GM18520 (cell line): ENCODE measurements around the gene NUP42.
"Not testable (repeated sequence)": the region's sequence is repeated elsewhere in the genome, so short reads cannot be mapped to it uniquely, and the experiment has no call there.

Experiments
- ATAC-seq: cut with Tn5 transposase; IDR thresholded peaks from one replicate; pipeline ENCODE4 v1.9.1; 2021; ENCODE audit not compliant: unreplicated experiment

NUP42 gene

DNA sequence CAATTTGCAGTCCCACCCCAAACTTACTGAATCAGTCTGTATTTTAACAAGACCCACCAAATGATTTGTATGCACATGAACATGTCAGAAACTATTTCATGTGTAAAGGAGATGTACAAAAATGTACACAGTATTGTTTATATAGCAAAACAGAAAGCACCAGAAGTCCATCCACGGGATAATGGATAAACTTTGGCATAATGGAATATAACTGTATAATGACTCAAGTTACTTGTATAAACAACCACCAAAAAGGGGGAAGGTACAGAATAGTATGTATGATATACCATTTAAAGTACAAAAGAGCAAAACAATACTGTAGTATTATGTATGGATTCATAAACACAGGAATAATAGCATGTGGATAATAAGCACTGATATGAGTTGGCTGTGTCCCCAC, 22.4 kb downstream of the NUP42 start:
- ATAC-seq = no peak

- no peak for ATAC-seq
Measured at GRCh38 chr7:23205577-23205908, 23.7 kb downstream of the NUP42 start.

DNA sequence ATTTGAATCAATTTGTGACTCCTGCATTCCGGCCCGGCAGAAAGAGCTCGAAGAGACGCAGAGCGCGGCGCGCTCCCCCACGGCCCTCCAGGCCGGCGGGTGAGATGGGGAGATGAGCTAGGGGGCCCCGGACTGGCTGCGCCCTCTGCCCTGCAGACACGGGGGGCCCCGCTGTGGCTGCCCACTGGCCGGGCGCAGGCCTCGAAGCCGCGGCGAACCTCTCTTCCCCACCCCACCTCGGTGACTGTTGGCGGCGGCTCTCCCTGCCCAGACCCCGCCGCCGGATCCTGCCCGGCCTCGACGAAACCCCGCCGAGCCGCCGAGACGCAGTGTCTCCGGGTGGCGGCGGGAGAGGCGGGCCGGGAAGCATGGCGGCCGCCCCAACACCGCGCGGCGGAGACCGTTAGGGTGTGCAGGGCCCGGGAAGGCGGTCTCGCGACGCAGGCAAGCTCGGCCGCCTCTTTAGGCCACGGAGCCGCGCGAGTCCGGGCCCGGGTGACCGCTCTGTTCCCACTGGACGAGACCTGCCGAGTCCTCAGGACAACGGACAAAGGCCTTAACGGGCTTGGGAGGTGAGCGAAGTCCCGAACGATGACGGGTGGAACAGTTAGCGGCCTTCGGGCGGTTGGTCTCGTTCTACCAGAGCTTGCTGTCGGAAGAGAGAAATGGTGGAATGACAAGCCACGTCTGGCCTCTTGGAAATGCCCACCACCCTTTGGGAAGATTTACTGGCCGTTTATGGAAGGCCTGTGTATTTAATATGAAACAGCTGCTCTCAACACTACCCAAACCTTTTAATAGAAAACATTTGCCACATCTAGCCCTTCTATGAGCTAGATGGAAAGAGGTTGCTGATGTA, 24.3 kb downstream of the NUP42 start:
- no peak for ATAC-seq

DNA sequence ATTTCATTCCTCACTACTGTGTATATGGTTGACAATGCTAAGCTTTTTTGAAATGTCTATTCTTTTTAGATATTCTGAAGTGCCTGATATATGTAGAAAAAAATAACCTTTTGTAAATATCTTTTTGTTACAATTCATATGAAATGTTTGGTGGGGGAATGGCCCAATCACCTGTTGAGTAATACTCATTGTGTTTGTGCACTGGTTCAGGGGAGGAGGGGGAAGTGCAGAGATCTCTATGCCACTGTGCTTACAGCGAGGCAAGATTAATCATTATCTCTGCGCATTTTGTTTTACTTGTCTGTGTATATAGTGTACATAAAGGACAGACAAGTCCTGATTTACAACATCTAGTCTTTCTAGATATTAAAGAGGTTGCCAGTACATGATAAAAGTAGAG, 25.2 kb downstream of the NUP42 start:
- ATAC-seq = no peak

- ATAC-seq = no peak
Measured at GRCh38 chr7:23207884-23208283, 26.0 kb downstream of the NUP42 start.

DNA sequence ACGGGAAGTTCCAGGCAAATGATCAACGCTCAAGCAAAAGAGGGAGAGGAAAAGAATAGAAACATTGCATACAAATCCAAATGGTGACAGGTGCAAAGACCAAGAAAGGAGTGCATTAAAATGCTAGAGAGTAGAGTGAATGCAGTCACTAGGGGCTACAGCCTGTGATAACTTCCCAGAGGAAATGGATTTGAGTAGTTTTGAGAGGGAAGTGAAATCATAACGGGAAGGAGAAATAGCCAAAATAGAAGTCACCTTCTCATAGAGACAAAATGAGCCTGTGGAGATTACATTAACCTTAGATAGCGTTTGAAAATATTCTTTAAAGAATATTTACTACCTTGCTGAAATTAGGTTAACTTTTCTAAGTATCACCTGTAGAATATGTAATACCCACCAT, 26.5 kb downstream of the NUP42 start:
- no peak for ATAC-seq

GRCh38 chr7:23210506-23210905, 28.7 kb downstream of the NUP42 start:
- no peak for ATAC-seq

DNA sequence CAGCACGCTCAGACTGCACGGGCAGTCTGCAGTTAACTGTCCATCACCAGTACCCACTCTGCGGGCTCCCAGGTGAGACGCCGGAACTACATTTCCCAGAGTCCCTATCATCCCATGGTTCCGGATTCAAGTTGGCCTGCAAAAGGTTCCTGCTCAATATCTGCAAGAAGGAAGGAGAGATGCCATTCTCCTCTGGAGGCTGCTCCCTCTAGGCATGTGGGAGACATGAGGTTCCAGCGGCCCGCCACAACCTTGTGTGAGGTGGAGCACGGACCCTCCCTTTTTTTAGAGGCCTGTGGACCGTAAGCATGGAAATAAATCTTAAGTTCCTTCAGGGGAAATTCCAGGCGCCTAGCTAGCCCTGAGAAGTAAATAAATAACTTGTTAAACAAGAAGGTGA, 29.7 kb downstream of the NUP42 start:
- ATAC-seq = no peak

DNA sequence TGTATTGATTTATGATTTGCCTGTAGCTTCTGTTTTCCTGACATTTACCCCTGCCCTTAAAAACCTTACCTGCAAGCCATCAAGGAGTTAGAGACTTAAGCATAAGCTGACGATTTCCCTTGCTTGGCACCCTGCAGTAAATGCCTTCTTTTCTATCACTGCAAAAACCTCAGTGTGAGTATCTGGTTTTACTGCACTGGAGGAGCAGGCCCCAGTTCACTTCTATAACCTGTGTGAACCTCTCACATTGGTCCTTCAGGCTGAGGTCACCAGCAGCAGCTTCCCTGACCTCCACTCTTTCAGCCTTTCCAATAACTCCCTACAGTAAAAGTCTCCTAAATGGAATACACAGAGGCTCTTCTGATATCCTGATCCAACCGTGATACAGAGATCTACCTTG, 30.5 kb downstream of the NUP42 start:
- no peak for ATAC-seq

DNA sequence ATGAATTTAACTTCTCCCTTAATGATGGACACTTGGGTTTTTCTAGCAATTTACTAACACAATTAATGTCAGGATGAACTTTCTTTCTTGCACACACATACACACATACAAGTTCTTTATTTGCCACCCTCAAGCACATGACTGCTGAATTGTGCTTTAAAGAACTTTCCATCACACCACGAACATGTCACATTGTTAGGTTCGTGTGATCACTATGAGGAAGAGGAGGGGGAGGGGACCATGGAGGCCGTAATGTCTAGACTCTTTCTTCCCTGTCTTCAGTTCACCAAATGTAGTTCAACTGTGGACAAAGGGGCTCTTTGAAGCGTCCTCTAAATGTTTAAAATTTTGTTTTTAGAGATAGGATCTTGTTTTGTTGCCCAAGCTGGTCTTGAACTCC, 31.0 kb downstream of the NUP42 start:
- ATAC-seq = no peak

DNA sequence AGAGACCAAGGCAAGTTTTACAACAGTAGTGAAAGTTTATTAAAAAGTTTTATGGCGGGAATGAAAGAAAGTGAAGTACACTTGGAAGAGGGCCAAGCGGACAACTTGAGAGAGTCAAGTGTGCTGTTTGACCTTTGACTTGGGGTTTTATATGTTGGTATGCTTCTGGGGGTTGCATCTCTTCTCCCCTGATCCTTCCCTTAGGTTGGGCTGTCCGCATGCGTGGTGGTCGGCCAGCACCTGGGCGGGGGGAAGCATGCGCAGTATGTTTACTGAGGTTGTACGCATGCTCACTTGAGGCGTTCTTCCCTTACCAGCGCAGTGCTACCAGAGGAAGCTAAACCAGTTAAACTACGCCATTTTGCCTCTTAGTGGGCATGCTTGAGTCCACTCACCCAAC, 31.9 kb downstream of the NUP42 start:
- ATAC-seq = no peak

DNA sequence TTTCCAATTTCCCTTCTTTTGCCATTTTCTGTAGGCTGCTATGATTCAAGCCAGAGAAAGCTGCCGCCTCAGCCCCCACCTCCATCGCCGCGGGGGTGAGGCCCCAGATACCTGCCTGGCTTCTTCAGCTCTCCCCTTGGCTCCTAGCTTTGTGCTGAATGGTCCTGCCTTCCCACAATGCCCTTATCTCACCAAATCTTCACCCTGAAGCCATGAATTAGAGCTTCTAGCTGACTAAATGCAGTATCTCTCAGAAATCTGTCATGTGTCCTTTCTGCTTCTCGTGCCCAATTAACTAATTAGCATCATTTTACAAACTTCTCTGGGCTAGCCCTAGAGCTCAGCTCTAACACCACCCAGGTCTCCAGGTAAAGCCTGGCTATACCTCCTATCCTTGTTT, 32.6 kb downstream of the NUP42 start:
- ATAC-seq = no peak

GRCh38 chr7:23214938-23215337, 33.1 kb downstream of the NUP42 start:
- ATAC-seq = no peak

- ATAC-seq = no peak
Measured at GRCh38 chr7:23216021-23216420, 34.2 kb downstream of the NUP42 start.

DNA sequence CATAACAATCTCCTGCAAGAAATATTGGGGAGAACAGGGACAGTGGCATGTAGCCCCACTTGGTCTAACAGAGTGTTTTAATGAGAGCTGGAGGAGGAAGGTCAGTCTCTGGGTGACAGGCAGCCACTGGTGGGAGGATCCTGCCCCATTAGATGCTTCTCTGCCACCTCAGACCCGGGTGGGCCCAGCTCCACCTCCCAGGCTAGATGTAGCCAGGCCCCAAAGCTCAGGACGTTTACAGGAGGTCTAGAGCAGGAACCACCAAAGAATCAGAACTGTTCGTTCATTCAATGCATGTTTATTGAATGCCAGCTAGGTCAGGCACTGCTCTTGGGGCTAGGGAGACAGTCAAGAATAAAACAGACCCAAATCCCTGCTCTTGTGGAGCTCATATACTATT, 36.3 kb downstream of the NUP42 start:
- ATAC-seq = no peak

- no peak for ATAC-seq
Measured at GRCh38 chr7:23220690-23221305, 39.0 kb downstream of the NUP42 start.

DNA sequence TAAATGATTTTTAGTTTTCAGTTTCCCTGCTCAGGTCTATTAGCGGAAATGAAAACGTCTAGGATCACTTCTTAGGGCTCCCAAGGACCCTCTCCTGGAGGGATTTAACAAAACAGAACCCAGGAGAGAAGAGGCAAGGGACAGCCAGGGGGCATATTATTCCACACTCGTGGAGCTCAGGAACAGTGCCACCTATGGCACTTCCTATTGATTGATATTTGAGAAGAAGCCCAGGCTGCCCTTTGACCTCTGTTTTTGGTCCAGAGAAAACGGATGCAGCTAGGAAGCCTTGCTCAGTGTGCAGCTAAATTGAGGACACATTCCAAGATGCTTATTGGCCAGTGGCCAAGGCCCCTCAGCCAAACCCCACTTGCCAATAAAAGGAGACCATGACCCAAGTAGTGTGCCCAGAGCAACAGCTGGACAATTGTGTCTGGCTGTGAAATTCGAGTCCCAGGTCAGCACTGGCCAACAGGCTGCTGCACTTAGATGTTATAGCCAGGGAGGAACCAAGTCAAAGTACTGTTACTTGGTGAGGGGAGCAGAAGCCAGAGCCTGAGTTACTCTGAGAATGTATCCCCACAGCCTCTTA, 40.7 kb downstream of the NUP42 start:
- no peak for ATAC-seq

- not testable (repeated sequence) for ATAC-seq
Measured at GRCh38 chr7:23224364-23224763, 42.5 kb downstream of the NUP42 start.

DNA sequence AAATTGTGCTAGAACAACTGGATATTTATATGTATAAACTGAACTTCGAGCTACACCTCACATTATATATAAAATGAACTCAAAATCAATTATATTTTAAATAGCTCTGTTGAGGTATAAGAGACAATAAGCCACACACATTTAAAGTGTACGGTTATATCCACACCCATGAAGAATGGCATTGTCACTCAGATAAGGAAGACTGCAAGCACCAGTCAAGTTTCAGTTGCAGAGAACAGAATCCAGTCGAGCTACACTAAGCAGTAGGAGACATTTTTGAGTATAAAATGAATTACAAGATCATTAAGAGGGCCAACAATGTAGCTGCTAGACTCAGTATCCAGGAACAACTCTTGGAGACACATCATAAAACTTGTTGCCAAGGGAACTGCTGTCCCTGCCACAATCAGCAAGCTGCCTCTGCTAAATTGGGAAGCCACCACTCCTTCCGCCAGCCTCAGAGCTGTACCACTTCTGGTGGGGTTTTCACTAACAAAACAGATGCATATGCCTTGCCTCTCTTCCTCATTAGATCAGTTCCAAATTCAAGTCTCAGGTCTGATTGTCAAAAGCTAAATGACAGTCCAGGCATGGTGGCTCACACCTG, 45.1 kb downstream of the NUP42 start:
- ATAC-seq = no peak

DNA sequence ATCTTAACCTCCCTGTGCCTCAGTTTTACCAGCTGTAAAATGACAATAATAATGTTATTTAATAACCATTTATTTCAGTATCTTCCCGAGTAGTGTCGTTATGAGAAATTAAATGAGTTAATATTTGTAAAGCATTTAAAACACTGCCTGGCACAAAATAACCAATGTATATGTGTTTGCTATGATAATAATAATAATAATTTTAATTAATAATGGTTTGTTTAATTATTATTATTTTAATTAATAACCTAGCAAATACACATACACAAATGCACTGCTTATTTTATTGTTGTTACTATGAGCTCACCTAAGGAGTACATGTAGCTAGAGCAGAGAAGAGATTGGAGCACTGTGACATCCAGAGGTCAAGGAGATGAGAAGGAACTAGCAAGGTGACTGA, 46.6 kb downstream of the NUP42 start:
- no peak for ATAC-seq

- ATAC-seq = no peak
Measured at GRCh38 chr7:23230641-23231101, 48.8 kb downstream of the NUP42 start.

GRCh38 chr7:23232966-23233365, 51.1 kb downstream of the NUP42 start:
- ATAC-seq = no peak
